Mucosa of stomach (tissue), 1 donor: ENCODE results near the gene DISC1.

Experiments
- H3K27me3 ChIP-seq: one replicate; pipeline ENCODE4 v1.7.0; 2013; ENCODE audit warnings: mild to moderate bottlenecking, low read length; ENCODE audit not compliant: control insufficient read depth, insufficient read depth
- H3K36me3 ChIP-seq: one replicate; pipeline ENCODE4 v1.7.0; 2013; ENCODE audit warnings: low read length; ENCODE audit not compliant: control insufficient read depth, insufficient read depth
- H3K4me1 ChIP-seq: one replicate; pipeline ENCODE4 v1.7.0; 2013; ENCODE audit warnings: mild to moderate bottlenecking, low read length; ENCODE audit not compliant: control insufficient read depth, insufficient read depth
- H3K4me3 ChIP-seq: one replicate; pipeline ENCODE4 v1.7.0; 2013; ENCODE audit warnings: low read length
- H3K9ac ChIP-seq: one replicate; pipeline ENCODE4 v1.7.0; 2013; ENCODE audit warnings: mild to moderate bottlenecking, low read length, moderate library complexity
- H3K9me3 ChIP-seq: one replicate; pipeline ENCODE4 v1.7.0; 2013; ENCODE audit warnings: mild to moderate bottlenecking, low read length, moderate library complexity; ENCODE audit not compliant: control insufficient read depth
- donor health status: Pancreatic carcinoma.

The DISC1 gene

DNA sequence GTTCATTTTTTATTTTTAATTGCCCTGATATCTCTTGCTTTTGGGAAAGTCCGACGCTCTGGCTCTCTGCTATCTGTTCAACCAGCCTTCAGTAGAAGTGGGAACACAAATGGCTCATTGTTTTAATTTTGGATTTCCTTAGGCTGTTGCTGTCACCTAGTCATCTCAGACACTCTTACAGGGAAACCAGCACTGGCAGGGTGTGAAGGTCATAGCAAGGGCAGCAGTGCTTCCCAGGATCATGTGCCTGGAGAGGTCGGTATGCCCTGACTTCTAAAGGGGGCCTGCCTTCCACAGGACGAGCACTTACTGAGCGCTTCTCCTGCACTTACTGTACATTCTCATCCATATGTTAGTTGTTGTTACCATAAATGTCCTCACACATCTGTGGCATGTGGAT is 224.2 kb downstream of the DISC1 start:
- Histone ChIP-seq H3K4me1 (no peaks in the 10 kb centered on the region), H3K9ac (no peak overlapping the region), H3K9me3 (no peaks in the 10 kb centered on the region), H3K36me3 (no peaks in the 10 kb centered on the region), H3K27me3 (peaks cover 3% of the 10 kb centered on the region), H3K4me3 (no peak overlapping the region)

DNA sequence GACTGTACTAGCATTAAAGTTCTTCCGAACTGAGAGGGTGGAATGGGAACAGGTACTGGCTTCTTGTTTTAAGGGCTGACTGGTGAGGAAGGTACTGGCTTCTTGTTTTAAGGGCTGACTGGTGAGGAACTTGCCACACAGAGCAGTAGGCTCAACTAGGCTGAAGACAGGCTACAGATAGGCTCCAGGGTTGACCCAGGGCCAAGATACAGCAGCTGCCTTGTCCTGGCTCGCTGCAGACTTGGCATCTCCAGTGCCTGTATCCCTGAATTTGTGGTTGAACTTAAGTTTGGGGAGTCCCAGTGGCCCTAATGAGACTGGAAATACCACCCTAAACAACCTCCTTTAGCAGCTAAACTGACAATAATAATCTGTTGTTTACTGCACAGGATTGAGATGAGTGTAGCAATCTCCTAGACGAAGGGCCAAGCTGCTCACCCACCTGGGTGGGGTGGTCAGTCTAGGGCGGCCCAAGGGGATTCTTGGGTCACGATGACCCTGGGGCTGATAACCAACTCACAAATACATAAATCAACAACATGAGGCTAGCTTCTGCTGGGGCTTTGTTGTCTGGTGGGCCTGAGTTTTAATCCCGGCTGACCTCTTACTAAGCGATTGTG is 227.1 kb downstream of the DISC1 start:
- Histone ChIP-seq H3K9ac (no peak overlapping the region), H3K9me3 (no peaks in the 10 kb centered on the region), H3K4me1 (no peaks in the 10 kb centered on the region), H3K27me3 (no peaks in the 10 kb centered on the region), H3K36me3 (no peaks in the 10 kb centered on the region), H3K4me3 (no peak overlapping the region)

DNA sequence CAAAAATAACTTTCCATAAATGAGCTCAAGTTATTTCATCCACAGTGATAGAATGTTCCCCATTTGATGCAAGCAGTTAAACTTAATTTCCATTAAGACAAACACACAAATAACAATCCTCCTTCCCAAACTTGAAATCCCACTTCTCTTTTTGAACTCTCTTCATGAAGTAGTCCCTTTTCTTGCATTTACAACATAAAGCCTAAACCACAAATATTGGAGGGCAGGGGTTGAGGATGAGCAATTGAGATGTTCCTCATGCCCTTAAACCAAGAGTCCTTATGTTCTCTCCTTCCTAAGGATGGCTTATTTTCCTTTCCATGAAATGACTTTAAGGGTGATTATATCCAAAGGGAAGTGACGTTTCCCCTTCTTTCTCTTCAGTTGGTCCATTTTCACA is 228.8 kb downstream of the DISC1 start:
- no peaks in the 10 kb centered on the region for H3K27me3 ChIP-seq
- H3K9ac ChIP-seq: no peak overlapping the region
- H3K4me3 ChIP-seq: no peak overlapping the region
- H3K4me1 ChIP-seq: no peaks in the 10 kb centered on the region
- H3K9me3 ChIP-seq: no peaks in the 10 kb centered on the region
- H3K36me3 ChIP-seq: no peaks in the 10 kb centered on the region

DNA sequence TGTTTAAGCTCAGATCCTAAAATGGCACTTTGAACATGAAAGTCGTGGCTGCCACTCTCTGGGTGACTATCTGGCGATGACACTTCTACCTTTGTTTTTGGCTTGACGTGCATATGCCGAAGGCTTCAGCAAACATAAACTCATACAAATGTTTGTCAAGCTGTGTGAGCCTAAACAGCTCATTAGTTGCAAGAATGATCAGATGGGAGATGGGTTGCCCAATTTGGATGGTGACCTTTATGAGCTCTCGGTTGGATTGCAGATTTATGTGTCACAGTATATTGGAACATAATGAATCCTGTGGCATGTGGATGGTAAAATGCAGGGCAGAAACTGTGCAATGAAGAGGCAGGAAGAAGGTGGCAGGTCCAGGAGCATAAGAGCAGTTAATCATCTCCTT is 229.3 kb downstream of the DISC1 start:
- Histone ChIP-seq H3K27me3 (no peaks in the 10 kb centered on the region), H3K9me3 (no peaks in the 10 kb centered on the region), H3K9ac (no peak overlapping the region), H3K4me3 (no peak overlapping the region), H3K4me1 (no peaks in the 10 kb centered on the region), H3K36me3 (no peaks in the 10 kb centered on the region)

DNA sequence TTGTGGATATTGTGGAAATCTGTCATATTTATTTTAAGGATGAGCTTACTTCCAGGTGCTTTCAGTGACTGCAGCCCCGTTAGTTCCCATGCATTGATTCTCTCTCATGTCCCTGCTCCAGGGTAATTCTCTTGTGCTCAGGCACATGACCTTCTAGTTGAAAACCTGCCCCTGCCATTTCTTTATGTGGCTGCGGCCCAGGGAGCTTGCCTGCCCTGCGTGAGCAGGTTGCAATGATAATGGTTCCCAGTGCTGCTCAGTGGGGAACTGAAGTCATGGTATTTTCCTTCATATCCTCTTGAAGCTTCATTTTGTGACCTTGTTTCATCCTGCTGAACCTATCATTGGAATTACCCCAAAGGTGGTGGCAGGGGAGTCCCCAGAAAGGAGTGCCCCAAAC is 229.8 kb downstream of the DISC1 start:
- no peak overlapping the region for H3K9ac ChIP-seq
- H3K4me1 ChIP-seq: no peaks in the 10 kb centered on the region
- no peaks in the 10 kb centered on the region for H3K9me3 ChIP-seq

DNA sequence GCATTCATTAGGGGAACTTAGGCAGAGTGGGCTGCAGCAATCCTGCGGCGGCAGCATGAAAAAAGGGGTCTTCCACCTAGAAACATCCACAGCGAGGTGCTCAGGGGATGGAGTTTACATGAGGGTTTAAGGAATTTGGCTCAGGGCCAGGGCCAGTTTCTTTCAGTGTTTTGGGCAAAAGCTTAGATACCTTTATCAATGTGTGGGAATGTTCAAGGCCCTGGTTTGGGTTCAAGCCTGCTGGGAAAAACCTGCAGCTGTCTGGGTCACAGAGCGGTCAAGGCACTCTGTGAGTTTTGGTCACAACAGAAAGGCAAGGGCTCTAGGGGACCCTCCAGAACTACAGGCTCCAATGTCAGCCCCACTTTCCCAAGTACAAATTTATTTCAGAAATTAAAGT is 230.3 kb downstream of the DISC1 start:
- Histone ChIP-seq H3K9me3 (no peaks in the 10 kb centered on the region), H3K4me1 (no peaks in the 10 kb centered on the region), H3K9ac (no peak overlapping the region), H3K27me3 (no peaks in the 10 kb centered on the region), H3K4me3 (no peak overlapping the region), H3K36me3 (no peaks in the 10 kb centered on the region)

More for the DNA sequence above, 229.8 kb downstream of the DISC1 start:
- Histone ChIP-seq H3K4me3 (no peak overlapping the region), H3K36me3 (no peaks in the 10 kb centered on the region), H3K27me3 (no peaks in the 10 kb centered on the region)

DNA sequence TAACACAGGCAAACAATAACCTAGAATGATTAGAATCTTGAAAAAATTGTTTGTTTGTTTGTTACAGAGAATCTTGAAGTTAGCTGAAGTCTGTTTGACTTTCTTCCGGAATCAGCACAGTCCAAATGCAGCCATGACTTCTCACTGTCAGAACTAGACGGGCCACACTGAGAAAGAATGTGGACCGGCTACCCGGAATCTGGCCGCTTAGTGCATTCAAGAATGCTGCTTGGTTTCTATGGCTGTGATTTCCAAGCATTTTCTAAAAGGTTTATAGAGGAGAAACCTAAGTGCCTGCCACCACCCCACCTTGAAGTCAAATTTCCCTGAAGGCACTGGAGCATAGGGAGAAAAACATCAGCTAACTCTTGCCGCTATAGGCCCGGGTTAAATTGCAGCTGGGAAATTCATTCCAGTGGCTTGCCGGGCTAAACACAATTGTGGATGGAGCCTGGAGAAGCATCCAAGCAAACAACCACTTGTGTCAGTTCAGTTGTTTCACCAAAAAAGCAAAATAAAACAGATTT is 231.1 kb downstream of the DISC1 start:
- Histone ChIP-seq H3K9me3 (no peaks in the 10 kb centered on the region), H3K4me3 (no peak overlapping the region), H3K36me3 (no peaks in the 10 kb centered on the region), H3K27me3 (no peaks in the 10 kb centered on the region), H3K9ac (no peak overlapping the region), H3K4me1 (no peaks in the 10 kb centered on the region)

DNA sequence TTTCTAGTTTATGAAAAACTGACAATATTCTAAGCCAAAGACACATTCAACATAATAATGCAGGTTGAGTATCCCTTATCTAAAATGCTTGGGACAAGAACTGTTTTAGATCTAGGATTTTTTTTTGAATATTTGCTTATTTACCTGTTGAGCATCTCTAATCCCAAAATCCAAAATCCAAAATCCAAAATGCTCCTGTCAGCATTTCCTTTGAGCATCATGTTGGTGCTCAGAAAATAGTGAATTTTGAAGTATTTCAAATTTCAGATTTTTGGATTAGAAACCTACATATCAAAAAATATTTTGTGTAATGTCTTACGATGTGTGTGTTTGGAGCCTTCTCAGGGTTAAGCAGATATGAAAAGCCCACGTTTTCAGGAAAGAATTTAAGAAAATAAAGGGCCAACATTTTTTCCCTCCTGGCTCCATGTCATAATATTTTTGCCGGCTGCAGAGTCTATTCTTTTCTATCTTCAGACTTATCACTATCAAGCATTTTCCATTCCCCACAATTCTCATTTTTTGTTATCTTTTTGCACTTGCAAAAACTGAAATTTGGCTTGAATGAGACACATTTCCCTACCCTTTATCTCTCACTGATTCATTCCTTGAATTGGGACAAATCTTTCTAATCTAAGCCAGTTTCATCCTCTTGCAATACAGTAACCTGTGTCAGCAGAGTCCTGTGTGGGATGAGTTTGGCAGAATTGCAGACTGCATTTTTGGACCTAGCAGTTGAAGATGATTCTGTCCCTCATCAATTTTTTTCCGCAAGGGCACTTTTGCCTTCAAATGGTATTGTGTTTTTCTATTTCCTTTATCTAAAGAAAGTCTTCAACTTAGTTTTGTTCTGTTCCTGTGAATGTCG is 233.9 kb downstream of the DISC1 start:
- H3K4me1 ChIP-seq: peaks cover 7% of the 10 kb centered on the region
- no peak overlapping the region for H3K9ac ChIP-seq
- no peaks in the 10 kb centered on the region for H3K9me3 ChIP-seq
- H3K27me3 ChIP-seq: peaks cover 9% of the 10 kb centered on the region
- H3K4me3 ChIP-seq: no peak overlapping the region
- H3K36me3 ChIP-seq: no peaks in the 10 kb centered on the region

DNA sequence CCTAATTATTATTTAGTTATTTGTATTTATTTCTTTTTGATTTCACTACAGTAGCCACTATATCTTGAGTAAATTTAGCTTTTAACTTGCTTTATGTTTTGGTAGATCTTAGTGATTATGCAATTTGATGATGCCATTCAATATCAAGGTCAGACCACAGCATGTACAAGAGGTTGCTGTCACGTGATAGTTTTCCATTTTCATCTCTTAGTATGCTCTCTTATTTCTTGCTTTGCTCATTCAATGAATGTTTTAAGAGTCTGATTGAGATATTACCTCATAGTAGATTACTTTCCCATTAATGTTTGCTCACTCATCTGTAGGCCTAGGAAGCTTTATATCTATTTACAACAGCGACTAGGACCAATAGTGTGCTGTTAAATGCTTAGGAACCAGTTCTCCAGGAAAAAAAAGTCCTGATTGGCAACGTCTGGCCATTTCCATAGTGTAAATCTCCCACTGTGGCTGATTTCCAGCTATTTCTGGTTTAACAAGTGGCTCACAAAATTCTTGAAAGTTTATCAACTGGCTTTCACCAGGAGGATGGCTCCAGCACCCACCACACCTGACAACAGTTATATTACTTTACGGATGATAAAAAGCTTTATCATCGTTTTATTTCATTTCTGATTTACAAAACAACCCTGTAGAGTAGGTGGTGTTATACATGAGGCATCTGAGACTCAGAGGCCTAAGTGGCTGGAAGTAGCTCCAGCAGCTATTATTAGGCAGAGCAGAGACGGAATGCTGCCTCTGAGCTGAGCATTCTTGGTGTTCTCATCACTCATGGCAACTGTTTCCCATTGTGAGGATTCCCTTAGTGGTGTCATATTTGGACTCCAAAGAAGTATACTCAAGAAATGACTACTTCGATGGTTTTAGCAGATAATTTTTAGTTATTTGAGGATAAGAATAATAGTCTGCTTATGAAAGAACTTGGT is 235.2 kb downstream of the DISC1 start:
- Histone ChIP-seq H3K4me1 (peaks cover 18% of the 10 kb centered on the region), H3K9me3 (no peaks in the 10 kb centered on the region), H3K4me3 (no peak overlapping the region), H3K27me3 (peaks cover 10% of the 10 kb centered on the region), H3K36me3 (no peaks in the 10 kb centered on the region), H3K9ac (no peak overlapping the region)

DNA sequence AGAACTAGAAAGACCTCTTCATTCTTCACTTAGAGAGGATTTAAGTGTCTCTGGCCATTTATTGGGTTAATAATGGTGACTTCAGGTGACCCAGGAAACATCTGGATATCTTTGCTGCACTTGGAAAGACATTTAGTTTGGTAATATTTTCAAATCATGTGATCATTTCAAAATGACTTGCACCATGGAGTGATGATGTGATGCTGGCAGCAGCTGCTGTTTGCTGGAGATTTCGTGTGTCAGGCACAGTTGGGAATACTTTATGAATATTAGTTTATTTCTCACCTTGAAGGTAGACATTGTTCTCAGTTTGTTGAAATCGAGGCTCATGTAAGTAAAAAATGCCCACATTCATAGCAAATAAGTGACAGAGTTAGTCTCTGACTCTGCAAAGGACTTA is 236.0 kb downstream of the DISC1 start:
- H3K36me3 ChIP-seq: no peaks in the 10 kb centered on the region
- H3K4me1 ChIP-seq: peaks cover 18% of the 10 kb centered on the region
- no peak overlapping the region for H3K4me3 ChIP-seq
- H3K27me3 ChIP-seq: peaks cover 17% of the 10 kb centered on the region
- no peak overlapping the region for H3K9ac ChIP-seq
- no peaks in the 10 kb centered on the region for H3K9me3 ChIP-seq

DNA sequence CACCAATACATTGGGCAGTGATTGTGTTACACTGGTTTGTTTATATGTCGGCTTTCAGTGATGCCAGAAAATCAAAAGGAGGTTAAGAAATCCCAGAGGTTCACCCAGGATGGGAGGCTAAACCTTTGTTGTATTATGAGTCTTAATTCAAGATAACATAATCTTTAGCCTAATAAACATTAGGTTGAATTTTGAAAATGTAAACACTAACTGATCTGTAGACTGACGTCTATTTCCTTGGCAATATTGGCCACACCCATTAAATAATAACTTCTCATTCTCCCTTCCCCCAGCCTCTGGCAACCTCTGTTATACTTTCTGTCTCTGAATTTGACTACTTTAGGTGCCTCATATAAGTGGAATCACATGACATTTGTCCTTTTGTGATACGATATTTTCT is 238.7 kb downstream of the DISC1 start:
- peaks cover 24% of the 10 kb centered on the region for H3K27me3 ChIP-seq
- no peak overlapping the region for H3K9ac ChIP-seq
- H3K4me1 ChIP-seq: peaks cover 18% of the 10 kb centered on the region
- H3K9me3 ChIP-seq: no peaks in the 10 kb centered on the region
- no peaks in the 10 kb centered on the region for H3K36me3 ChIP-seq
- no peak overlapping the region for H3K4me3 ChIP-seq
